Hepatocyte (in vitro differentiated cells): ENCODE data around the gene GOSR1.

ENCODE experiments used
- CTCF ChIP-seq: fragments of 200-600 bp; sonication (generic); IDR thresholded peaks from 2 replicates; pipeline ENCODE4 v1.5.1; 2016; ENCODE audit warnings: antibody characterized with exemption, mild to moderate bottlenecking; ENCODE audit not compliant: poor library complexity
- EZH2 ChIP-seq: fragments of 200-600 bp; sonication (generic); IDR thresholded peaks from 2 replicates; pipeline ENCODE4 v1.6.1; 2016; ENCODE audit warnings: antibody characterized with exemption, mild to moderate bottlenecking, borderline replicate concordance

- TF ChIP-seq CTCF (no peak), EZH2 (no peak)
Measured at GRCh38 chr17:30520882-30521281, 43.7 kb downstream of the GOSR1 start.
